ENCODE results near the gene MLPH.

- no peak for TF ChIP-seq CTCF (IDR thresholded peaks at IDR 0.05; ENCODE audit: borderline replicate concordance, extremely low read depth, low read length, poor library complexity, severe bottlenecking)
- TF ChIP-seq EZH2 (IDR thresholded peaks at IDR 0.05; ENCODE audit: borderline replicate concordance, low read depth, low read length, severe bottlenecking) = no peak
Measured at GRCh38 chr2:237482485-237482884, 4.6 kb upstream of the MLPH start.

All from DND-41 (cell line).